Stimulated activated CD8-positive, alpha-beta memory T cell treated with anti-CD3 and anti-CD28 coated beads, Interleukin-7, amount 100 ng/mL, for 1 hour (primary cell): Measurements from ENCODE around the gene KRT83.
"Not testable (repeated sequence)": the region's sequence is repeated elsewhere in the genome, so short reads cannot be mapped to it uniquely, and the experiment has no call there.

ENCODE experiments used
- DNase-seq, 2 donors: peaks; one replicate each; pipeline ENCODE4 v3.0.0-alpha.2; 2020; ENCODE audit warnings: low read depth in 2 of 2

KRT83 gene

DNA sequence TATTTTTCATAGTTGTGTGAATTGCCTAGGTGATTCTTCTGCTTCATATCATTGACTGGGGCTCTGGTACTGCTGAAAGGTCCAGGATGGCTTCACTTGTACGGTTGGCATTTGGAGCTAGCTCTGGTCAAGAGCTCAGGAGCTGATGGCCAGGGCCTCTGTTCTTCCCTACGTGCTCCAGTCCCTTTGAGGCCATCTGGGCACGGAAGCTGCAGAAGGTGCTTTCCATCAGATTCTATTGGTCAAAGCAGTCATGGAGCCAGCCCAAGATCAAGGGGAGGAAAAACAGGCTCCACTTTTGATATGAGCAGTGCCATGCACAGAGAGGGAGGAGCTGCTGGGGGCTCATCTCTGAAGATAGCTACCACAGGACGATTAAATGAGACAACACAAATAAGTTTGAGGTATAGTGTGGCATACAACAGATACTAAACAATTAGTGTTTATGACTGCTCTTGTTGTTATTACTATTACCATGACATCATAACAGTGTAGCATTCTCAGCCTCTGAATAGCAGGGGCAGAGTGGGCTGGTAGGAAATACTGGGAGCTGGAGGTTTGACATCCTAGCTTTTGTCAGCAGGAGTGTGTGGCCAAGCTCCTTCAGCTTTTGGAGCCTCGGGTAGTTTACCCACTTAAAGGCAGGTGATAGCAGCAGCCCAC is 10.4 kb downstream of the KRT83 start:
- no peak for DNase-seq

GRCh38 chr12:52308806-52309425 is 12.3 kb downstream of the KRT83 start:
- no peak for DNase-seq

GRCh38 chr12:52307836-52308805 is 13.1 kb downstream of the KRT83 start:
- DNase-seq = peak in 1 of 2 donors; percentile 12

DNA sequence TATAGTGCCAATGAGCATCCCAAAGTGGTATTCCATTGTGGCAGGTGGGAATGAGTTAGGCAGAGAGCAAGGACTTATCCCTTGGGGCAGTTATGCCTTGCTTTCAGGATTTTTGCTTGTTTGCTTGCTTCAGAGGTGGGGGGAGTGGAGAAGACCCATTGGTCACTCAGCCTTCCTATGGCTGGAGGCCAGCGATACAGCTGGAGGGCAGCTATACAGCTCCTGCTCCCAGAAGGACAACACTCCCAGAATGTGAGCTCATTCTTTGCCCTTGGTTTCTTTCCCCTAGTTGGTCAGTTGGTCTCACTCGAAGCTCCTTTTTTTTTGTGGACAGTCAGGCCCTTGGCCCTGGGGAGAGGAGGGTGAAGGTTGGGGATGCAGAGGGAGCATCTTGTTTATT is 14.5 kb downstream of the KRT83 start:
- DNase-seq = no peak

DNA sequence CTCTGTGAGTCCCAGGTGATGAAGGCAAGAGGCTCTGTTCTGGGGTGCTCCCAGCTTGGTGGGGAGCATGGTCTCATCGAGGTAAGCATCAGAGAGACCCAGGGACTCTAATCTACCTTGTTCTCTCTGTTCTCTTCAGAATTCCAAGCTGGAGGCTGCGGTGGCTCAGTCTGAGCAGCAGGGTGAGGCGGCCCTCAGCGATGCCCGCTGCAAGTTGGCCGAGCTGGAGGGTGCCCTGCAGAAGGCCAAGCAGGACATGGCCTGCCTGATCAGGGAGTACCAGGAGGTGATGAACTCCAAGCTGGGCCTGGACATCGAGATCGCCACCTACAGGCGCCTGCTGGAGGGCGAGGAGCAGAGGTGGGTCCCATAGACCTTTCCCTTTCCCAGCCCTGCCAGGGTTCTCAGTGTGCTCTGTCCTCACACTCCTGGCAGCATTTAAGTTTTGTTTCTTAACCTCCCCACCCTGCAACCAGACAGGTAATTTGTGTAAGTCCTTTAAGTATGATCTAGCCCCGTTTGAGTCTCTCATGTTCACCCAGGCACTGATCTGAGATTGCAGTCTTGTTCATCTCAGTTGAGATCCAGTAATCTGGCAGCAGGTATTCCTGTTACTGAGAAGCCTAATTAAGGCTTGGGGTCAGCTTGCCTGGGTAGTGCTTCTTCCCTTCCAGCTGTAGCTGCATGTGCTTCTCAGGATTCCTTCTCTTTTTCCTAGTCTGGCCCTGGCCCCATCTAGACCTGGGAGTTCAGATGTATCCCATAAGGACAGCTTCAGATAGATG is 15.1 kb downstream of the KRT83 start:
- DNase-seq = no peak

- not testable (repeated sequence) for DNase-seq
Observed at GRCh38 chr12:52304941-52305411, 16.2 kb downstream of the KRT83 start.

DNA sequence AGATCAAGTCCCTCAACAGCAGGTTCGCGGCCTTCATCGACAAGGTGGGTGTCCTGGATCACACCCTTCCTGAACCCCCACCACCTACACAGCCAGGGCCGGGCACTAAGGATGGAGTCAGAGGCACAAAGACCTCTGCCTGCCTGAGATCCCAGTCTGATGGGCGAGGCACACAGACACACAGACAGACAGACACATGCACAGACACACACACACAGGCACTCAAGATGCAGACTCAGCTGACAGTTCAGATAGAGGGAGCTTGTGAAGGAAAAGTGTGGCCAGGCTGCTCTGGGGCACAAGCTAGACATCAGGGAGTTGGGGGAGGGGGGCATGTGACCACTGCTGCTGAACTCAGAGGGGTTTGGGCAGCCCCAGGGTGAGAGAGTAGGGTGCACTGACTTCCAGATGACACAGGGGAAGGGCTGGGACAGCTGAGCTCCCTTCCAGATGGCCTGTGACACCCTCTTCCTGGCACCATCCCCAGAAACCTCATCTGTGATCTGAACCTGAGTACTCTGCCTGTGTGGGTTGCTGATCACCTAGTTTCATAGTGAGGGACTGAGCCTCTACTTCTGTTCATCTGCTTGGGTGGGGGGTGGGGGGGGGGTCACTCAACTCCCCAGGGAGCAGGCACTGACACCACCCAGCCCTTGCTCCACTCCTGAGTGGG is 18.8 kb downstream of the KRT83 start:
- not testable (repeated sequence) for DNase-seq

DNA sequence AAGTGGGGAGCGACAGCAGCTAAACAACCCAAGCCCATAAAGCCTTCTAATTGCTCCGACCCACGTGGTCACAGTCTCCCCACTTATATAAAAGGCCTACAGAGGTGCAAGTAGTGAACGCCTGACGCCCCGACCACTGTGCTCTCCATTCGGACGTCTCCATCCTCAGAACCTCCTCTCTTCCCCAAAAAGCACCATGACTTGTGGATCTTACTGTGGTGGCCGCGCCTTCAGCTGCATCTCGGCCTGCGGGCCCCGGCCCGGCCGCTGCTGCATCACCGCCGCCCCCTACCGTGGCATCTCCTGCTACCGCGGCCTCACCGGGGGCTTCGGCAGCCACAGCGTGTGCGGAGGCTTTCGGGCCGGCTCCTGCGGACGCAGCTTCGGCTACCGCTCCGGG is 19.5 kb downstream of the KRT83 start:
- not testable (repeated sequence) for DNase-seq

DNA sequence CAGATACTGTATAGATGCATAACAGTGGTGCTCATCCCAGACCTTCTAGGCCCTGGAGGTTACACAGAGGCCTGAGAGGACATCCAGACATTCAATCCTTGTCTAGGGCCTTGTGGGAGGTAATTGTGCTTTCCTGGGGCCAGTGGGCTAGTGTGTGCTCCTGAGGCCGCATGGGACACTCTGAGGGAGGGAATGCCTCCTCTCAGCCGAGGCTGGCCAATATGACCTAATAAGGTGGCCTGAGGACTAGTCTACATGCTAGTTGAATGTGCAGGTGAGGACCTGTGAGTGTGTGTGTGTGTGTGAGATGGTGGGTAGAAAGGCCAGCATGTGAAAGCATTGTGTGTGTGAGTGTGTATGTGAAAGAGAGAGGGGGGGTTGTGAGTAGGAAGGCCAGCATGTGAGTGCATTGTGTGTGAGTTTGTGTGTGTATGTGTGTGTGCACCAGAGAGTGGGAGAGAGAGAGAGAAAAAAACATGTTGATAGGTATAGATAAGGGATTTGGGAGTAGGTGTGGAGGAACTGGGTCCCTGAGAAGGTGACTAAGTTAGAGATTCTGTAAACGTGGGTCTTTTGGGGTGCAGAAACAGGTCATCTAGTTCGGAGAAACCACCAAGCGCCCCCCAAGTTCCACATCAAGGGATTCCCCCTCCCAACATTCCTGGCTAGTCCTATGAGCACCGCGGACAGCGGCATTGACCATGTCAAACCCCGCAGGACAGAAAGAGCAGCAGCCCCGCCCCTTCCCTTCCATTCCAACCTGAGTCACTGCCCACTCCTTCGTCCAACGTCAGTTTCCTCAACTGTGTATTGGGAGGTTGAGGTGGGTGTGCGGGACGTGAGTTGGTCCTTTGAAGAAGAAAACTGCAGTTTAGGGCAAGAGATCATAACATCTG is 20.2 kb downstream of the KRT83 start:
- DNase-seq = no peak

- no peak for DNase-seq
Observed at GRCh38 chr12:52298677-52299190, 22.5 kb downstream of the KRT83 start.

DNA sequence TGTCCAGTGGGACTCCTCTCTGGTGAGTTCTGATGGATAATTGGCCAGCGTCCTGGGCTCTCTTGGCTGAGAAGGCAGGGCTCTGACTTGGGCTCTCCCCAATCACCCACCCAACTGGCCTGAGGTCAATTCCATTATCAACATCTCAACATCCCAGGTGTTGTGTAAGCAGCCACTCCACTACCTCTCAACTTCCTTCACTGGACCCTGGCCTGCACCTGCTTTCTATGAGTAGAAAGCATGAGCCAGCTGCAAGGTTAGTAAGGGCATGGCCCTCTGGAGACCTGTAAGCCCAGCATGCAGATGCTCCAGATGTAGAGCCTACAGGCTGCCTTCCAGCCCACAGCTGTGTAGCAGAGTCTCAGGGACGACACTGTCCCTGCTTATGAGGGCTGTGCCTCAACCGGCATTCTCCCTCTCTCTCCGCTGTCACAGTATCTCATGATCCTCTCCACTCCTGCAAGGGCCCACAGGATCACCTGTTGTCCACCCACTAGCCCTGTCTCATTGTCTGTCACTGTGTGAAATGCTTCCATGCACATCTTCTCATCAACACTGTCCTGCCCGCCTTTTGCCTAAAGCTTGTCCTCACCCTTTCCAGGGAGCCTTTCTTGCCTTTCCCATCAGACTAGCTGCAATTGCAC is 24.5 kb downstream of the KRT83 start:
- no peak for DNase-seq

GRCh38 chr12:52295663-52296062 is 25.5 kb downstream of the KRT83 start:
- DNase-seq = no peak

DNA sequence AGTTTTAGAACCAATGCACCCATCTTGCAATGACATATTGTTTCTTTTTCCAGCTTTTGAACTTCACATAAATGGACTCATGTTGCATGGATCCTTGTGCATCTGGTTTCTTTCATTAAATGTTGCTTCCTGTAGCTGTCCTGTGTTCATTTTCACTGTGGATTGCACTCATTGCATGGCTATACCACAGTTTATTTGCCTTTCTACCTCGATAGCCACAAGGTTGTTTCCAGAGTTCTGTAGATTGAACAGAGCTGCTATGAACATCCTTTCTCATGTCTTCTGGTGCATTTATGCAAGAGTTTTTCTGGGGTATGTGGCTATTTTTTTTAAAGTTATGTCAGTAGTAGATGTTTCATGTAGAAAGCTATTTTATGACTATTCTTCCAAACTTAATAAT is 26.4 kb downstream of the KRT83 start:
- DNase-seq = no peak

DNA sequence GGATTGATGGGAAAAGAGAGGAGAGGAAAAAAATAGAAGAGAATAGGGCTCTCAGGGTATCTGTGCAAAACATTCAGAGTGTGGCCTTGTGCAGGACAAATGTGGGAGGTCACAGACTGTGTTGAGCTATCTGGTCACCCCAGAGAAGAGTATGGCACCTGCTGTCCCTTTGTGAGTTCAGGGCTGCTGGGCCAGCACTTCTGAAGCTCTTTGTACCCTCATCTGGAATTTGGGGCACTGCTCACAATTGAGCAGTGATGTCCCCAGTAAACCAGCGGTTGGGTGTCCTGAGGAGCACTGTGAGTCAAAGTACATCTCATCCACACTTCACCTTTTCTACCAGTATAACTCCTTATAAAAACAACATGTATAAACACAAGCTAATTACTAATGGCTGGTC is 27.3 kb downstream of the KRT83 start:
- DNase-seq = no peak

- no peak for DNase-seq
Observed at GRCh38 chr12:52291267-52291935, 29.8 kb downstream of the KRT83 start, which contains the start of gene KRT81. Gene KRT81 (minus strand): TSS chr12:52291534. CDS start chr12:52291465, 69 bp downstream.

GRCh38 chr12:52290483-52291134 is 30.6 kb downstream of the KRT83 start:
- DNase-seq = not testable (repeated sequence)

DNA sequence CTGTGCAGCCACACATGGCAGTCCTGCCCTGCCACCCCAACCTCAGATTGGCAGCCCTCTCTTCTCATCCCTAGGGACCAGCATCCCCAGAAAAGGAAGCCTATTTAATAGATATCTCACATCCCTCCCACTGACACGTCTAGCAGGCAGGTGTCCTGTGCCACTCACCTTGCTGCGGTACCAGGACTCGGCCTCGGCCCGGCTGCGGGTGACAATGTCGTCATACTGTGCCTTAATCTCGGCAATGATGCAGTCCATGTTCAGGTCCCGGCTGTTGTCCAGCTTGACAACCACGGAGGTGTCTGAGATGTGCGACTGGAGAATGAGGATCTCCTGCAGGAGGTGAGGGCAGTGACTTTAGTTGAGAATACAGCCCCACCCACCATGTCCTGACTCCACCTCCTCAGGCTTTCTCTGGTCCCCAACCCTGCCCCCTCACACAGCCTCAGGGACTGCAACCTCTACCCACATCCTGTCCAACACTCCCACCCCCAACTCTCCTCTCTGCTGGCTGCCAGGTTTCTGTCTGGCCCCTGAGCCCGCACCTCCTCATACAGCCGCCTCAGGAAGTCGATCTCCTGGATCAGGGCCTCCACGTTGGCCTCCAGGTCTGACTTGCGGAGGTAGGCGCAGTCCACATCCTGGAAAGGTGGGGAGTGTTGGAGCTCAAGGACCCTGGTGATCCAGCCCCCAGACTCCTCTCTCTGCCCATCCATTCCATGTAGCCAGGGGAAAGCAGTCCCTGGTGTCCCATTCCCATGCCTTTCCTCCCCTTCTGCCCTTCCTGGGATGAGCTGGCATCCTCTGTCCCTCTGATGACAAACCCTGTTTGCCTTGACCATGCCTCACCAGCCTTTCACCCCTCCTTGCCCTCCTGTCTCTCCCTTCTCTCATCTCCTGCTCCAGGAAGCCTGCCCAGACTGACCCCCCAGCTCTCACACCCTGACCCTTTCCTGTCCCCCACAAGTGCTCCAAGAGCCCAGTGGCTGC is 33.1 kb downstream of the KRT83 start:
- not testable (repeated sequence) for DNase-seq
